ENCODE measurements around the gene SDHAF1. TPM values are rescaled to one million over a fixed set of nuclear protein-coding genes. Genes with fewer than 3 reads are reported as not detected.

SDHAF1 gene
- total and polyA plus RNA-seq, 3 experiments from 2014 or later, result 21.0 to 54.2 (median 21.9) TPM

- H3K27ac Mint-ChIP-seq, result no peak overlapping the region
- H3K36me3 Mint-ChIP-seq, result peaks cover 0 to 31% (median 10%) of the 10 kb centered on the region in 3 donors
- no peak for DNase-seq
- ChIA-PET POLR2A (no interaction called here), CTCF (no interaction called here)
- Histone ChIP-seq H3K4me1 (ENCODE audit: insufficient read depth, low read length) (peaks cover 6% of the 10 kb centered on the region), H3K9me3 (ENCODE audit: low read length) (no peaks in the 10 kb centered on the region), H3K27me3 (ENCODE audit: insufficient read depth, low read length, poor library complexity, severe bottlenecking) (no peaks in the 10 kb centered on the region), H3K4me3 (ENCODE audit: low read length) (no peak overlapping the region), H3K27ac (ENCODE audit: low read depth, low read length) (no peak overlapping the region), H3K36me3 (ENCODE audit: insufficient read depth, low read length) (no peaks in the 10 kb centered on the region)
- peaks cover 0 to 4% of the 10 kb centered on the region in 2 donors for H3K27me3 Mint-ChIP-seq
- no peaks in the 10 kb centered on the region for H3K9me3 Mint-ChIP-seq
- no peak overlapping the region for H3K4me3 Mint-ChIP-seq
- H3K4me1 Mint-ChIP-seq, result peaks cover 6 to 12% (median 11%) of the 10 kb centered on the region in 3 donors
Observed at GRCh38 chr19:36041831-36042230, 46.8 kb downstream of the SDHAF1 start.

GRCh38 chr19:36043952-36044351 lies 49.0 kb downstream of the SDHAF1 start:
- Mint-ChIP-seq H3K9me3 (no peaks in the 10 kb centered on the region), H3K36me3 (peaks cover 0 to 26% (median 10%) of the 10 kb centered on the region in 3 donors), H3K4me1 (peaks cover 0 to 5% (median 4%) of the 10 kb centered on the region in 3 donors), H3K27me3 (peaks cover 0 to 4% of the 10 kb centered on the region in 2 donors), H3K27ac (no peak overlapping the region), H3K4me3 (no peak overlapping the region)
- Histone ChIP-seq H3K27ac (ENCODE audit: low read depth, low read length) (no peak overlapping the region), H3K9me3 (ENCODE audit: low read length) (no peaks in the 10 kb centered on the region), H3K4me1 (ENCODE audit: insufficient read depth, low read length) (no peaks in the 10 kb centered on the region), H3K36me3 (ENCODE audit: insufficient read depth, low read length) (no peaks in the 10 kb centered on the region), H3K4me3 (ENCODE audit: low read length) (no peak overlapping the region), H3K27me3 (ENCODE audit: insufficient read depth, low read length, poor library complexity, severe bottlenecking) (no peaks in the 10 kb centered on the region)
- no peak for DNase-seq
- POLR2A ChIA-PET, result no interaction called here
- CTCF ChIA-PET, result no interaction called here

Other genes starting within 250 kb of the SDHAF1 start
- 10 to 100 TPM; 29.0 to 32.2 TPM for gene U2AF1L4, start 249.8 kb upstream of the SDHAF1 start, total RNA-seq
- 37.5 TPM for gene U2AF1L4, start 249.8 kb upstream of the SDHAF1 start, polyA plus RNA-seq
- 10 to 100 TPM; 50.8 to 57.8 TPM for gene PSENEN, start 249.5 kb upstream of the SDHAF1 start, total RNA-seq
- 101 TPM for gene PSENEN, start 249.5 kb upstream of the SDHAF1 start, polyA plus RNA-seq
- 10 to 100 TPM in 1 of 2 experiments, 1 to 10 TPM in 1; 8.8 to 10.5 TPM for gene LIN37, start 246.6 kb upstream of the SDHAF1 start, total RNA-seq
- gene LIN37, start 246.6 kb upstream of the SDHAF1 start, polyA plus RNA-seq, result 12.7 TPM
- gene HSPB6, start 238.2 kb upstream of the SDHAF1 start, total RNA-seq, result not detected
- gene HSPB6, start 238.2 kb upstream of the SDHAF1 start, polyA plus RNA-seq, result not detected
- gene PROSER3, start 237.0 kb upstream of the SDHAF1 start, total RNA-seq, result 10 to 100 TPM; 35.2 to 40.5 TPM
- 8.3 TPM for gene PROSER3, start 237.0 kb upstream of the SDHAF1 start, polyA plus RNA-seq
- 10 to 100 TPM in 1 of 2 experiments, 1 to 10 TPM in 1; 9.2 to 11.9 TPM for gene ARHGAP33, start 219.6 kb upstream of the SDHAF1 start, total RNA-seq
- 0.71 TPM for gene ARHGAP33, start 219.6 kb upstream of the SDHAF1 start, polyA plus RNA-seq
- gene PRODH2, start 182.3 kb upstream of the SDHAF1 start, total RNA-seq, result not detected
- not detected for gene PRODH2, start 182.3 kb upstream of the SDHAF1 start, polyA plus RNA-seq
- gene NPHS1, start 142.7 kb upstream of the SDHAF1 start, total RNA-seq, result not detected
- not detected for gene NPHS1, start 142.7 kb upstream of the SDHAF1 start, polyA plus RNA-seq
- under 1 TPM; 0.62 to 0.83 TPM for gene KIRREL2, start 138.3 kb upstream of the SDHAF1 start, total RNA-seq
- not detected for gene KIRREL2, start 138.3 kb upstream of the SDHAF1 start, polyA plus RNA-seq
- gene APLP1, start 126.6 kb upstream of the SDHAF1 start, total RNA-seq, result under 1 TPM; 0.85 to 0.86 TPM
- gene APLP1, start 126.6 kb upstream of the SDHAF1 start, polyA plus RNA-seq, result not detected
- gene NFKBID, start 94.6 kb upstream of the SDHAF1 start, total RNA-seq, result 10 to 100 TPM; 63.3 to 66.5 TPM
- 3.0 TPM for gene NFKBID, start 94.6 kb upstream of the SDHAF1 start, polyA plus RNA-seq
- gene HCST, start 92.7 kb upstream of the SDHAF1 start, total RNA-seq, result 10 to 100 TPM; 53.4 to 60.1 TPM
- gene HCST, start 92.7 kb upstream of the SDHAF1 start, polyA plus RNA-seq, result 1,883 TPM
- 1 to 10 TPM; 6.4 to 6.8 TPM for gene TYROBP, start 86.9 kb upstream of the SDHAF1 start, total RNA-seq
- gene TYROBP, start 86.9 kb upstream of the SDHAF1 start, polyA plus RNA-seq, result 96.2 TPM
- 10 to 100 TPM; 12.4 to 12.5 TPM for gene LRFN3, start 58.8 kb upstream of the SDHAF1 start, total RNA-seq
- gene LRFN3, start 58.8 kb upstream of the SDHAF1 start, polyA plus RNA-seq, result 3.0 TPM
- 1 to 10 TPM; 1.2 to 1.9 TPM for gene SYNE4, start 13.6 kb downstream of the SDHAF1 start, total RNA-seq
- gene SYNE4, start 13.6 kb downstream of the SDHAF1 start, polyA plus RNA-seq, result not detected
- gene ALKBH6, start 19.0 kb downstream of the SDHAF1 start, total RNA-seq, result 10 to 100 TPM; 37.2 to 41.3 TPM
- 21.2 TPM for gene ALKBH6, start 19.0 kb downstream of the SDHAF1 start, polyA plus RNA-seq
- gene CLIP3, start 37.7 kb downstream of the SDHAF1 start, total RNA-seq, result under 1 TPM; 0.29 to 0.33 TPM
- 0.39 TPM for gene CLIP3, start 37.7 kb downstream of the SDHAF1 start, polyA plus RNA-seq
- 1 to 10 TPM; 1.3 to 1.9 TPM for gene THAP8, start 59.1 kb downstream of the SDHAF1 start, total RNA-seq
- gene THAP8, start 59.1 kb downstream of the SDHAF1 start, polyA plus RNA-seq, result 8.5 TPM
- 10 to 100 TPM; 15.7 to 15.8 TPM for gene WDR62, start 59.7 kb downstream of the SDHAF1 start, total RNA-seq
- gene WDR62, start 59.7 kb downstream of the SDHAF1 start, polyA plus RNA-seq, result 0.37 TPM
- gene OVOL3, start 116.0 kb downstream of the SDHAF1 start, total RNA-seq, result not detected
- not detected for gene OVOL3, start 116.0 kb downstream of the SDHAF1 start, polyA plus RNA-seq
- gene POLR2I, start 119.7 kb downstream of the SDHAF1 start, total RNA-seq, result 100 to 1,000 TPM; 118 to 131 TPM
- 159 TPM for gene POLR2I, start 119.7 kb downstream of the SDHAF1 start, polyA plus RNA-seq
- 100 to 1,000 TPM; 135 to 137 TPM for gene TBCB, start 120.3 kb downstream of the SDHAF1 start, total RNA-seq
- 261 TPM for gene TBCB, start 120.3 kb downstream of the SDHAF1 start, polyA plus RNA-seq
- gene CAPNS1, start 144.9 kb downstream of the SDHAF1 start, total RNA-seq, result 100 to 1,000 TPM; 415 to 432 TPM
- 167 TPM for gene CAPNS1, start 144.9 kb downstream of the SDHAF1 start, polyA plus RNA-seq
- not detected for gene COX7A1, start 157.3 kb downstream of the SDHAF1 start, total RNA-seq
- not detected for gene COX7A1, start 157.3 kb downstream of the SDHAF1 start, polyA plus RNA-seq
- 1 to 10 TPM; 2.1 to 2.5 TPM for gene ZNF565, start 219.5 kb downstream of the SDHAF1 start, total RNA-seq
- gene ZNF565, start 219.5 kb downstream of the SDHAF1 start, polyA plus RNA-seq, result 6.4 TPM
- gene ZNF146, start 219.9 kb downstream of the SDHAF1 start, total RNA-seq, result 100 to 1,000 TPM; 122 to 129 TPM
- gene ZNF146, start 219.9 kb downstream of the SDHAF1 start, polyA plus RNA-seq, result 80.6 TPM

Measured in CD8-positive, alpha-beta memory T cell (primary cell).